A172 (cell line): ENCODE measurements around the gene ZNF202. TPM values are rescaled to one million over a fixed set of nuclear protein-coding genes. Genes with fewer than 3 reads are reported as not detected.

Source experiments
- DNase-seq: peaks from one replicate; pipeline ENCODE4 v3.0.0-alpha.2; 2015; ENCODE audit warnings: low spot score
- total RNA-seq: library from RNA; depleted of rRNA; stranded (reverse); fragments of >200 nt; shearing (Covaris generic); gene quantifications from 2 replicates; pipeline ENCODE4 v1.2.3, GENCODE V29; 2014; rRNA removed

Gene ZNF202
- total RNA-seq, 1 experiment from 2014 or later: 5.7 TPM

DNA sequence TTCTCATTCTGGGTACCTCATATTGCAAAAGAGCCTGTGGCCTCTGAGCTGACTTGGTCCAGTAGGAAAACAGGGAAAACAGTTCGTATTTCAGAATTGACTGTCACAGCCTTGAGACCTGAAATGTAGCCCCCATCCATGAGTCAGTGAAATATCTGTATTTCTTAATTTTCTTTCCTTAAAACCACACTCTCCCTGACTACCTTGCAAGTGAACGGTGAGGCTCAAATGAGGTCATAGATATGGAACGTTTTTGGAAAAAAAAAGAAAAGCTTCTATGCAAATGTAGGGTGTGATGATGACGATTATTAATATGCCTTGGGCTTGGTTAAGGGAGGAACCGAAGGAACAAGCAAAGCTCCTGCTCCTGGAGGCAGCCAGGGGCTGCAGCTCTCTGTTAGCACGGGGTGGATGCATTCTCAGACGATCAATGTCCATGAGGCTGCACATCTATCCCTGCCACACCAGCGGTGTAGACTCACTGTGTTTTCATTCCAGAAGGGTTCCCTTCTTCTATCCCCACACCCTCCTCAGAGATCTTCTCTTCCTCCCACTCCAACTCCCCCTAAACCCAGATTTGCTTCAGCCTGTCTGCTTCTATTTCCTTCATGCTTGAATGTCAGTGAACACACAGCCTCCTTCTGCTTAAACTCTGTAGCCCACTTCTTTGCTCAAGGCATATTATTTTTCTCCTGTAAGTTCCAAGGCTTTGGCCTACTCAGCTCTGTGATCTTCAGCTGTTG is 57.9 kb downstream of the ZNF202 start:
- DNase-seq: no peak

DNA sequence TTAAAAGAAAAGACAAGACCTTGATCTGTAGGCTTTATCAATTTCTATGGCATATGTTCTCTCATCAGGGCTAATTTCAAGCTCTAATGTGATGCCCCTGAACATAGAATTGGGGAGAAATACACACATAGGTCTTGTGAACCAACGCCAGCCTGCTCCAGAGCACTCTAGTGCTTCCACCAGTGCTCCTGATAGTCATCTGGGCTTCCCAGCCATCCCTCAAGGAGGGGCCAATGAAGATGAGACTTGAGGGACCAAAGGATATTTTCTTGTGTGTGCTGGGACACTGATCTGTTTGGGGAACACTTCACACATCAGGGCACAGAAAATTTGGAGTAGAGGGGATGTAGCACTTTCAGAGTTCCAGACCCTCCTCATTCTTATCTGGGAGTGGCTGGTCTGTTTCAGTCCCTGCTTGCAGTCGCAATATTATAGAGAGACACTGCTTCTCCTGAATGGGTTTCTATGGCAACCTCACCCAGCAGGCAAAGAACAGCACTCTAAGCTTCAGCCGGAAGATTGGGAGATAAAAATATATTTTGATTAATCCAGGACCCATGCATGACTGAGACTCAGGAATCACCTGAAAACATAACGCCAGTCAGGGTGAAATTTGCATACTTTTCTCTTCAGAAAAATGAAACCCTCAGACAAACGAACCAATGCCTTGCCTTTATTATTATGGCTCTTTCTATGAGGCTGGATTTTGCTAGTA is 58.6 kb downstream of the ZNF202 start:
- DNase-seq: no peak

DNA sequence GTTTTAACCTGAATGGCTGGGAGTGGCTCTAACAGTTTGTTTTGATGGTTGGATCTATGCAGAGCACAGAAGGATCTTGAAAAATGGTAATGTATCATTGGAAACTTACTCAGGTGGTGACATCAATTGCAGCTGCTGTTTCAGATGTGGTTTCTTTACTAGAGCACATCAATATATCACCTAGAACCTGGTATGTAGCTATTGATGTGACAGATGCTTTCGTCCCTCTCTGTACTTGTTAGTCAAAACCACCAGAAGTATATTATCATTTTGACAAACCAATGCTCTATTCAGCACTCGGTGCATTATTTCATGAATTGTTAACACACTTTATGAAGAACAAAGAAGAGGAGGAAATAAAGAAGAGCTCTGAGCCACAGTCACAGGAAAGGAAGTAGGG is 60.4 kb downstream of the ZNF202 start:
- DNase-seq: no peak

DNA sequence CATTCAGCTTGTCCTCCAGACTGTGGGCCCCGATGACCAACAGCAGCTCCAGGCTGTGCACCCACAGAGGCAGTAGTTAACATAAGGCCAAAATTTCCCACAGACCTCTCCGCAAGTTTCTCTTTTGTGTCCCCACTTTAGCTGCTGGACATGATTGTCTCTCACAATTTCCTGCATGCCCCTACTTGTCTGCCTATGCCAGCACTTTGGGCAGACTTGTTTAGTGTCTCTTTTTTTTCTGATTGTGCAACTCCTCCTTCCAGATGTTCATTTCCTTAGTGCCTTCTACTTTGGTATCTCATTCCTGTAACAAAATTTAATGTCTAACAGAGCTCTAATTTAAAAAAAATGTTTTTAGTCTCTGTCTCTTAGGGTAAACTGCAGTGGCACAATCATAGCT is 63.2 kb downstream of the ZNF202 start:
- no peak for DNase-seq

DNA sequence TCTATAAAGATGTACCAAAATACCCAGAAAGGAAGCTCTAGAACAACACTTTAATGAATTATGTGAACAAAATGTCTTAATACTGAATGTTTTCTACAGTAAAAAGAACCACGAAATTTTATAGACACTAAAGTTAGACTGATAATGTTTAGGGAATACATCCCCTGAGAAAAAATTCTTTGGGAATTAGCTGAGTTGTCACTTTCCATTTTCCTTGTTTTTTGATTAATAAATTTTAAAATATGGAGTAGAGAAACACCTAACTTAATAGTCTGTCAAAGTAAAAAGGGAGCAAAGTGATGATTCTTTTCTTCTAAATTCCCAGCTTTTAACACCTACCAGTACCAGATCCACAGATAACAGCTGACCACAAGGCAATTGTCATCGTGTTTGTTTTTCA is 64.0 kb downstream of the ZNF202 start:
- DNase-seq: no peak

DNA sequence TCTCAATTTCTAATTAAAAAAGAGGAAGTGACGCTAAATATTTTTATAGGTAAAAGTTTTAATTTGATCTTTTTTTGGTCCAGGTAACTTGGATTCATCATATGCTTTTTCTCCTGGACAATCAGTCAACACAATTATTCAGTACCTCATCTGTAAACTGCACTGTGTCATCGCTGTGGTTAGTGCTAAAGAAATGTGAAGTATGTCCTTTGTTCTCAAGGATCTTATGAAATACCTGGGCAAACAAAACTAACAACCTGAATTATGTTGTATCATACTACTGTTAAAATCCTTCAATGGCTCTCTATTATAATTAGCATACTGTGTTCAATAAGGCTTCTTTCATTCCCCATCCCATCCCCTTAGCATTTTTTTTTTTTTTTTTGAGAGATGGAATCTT is 67.2 kb downstream of the ZNF202 start:
- no peak for DNase-seq

Other genes with a start within 250 kb of the ZNF202 start
- gene SCN3B, start 87.0 kb downstream of the ZNF202 start, total RNA-seq: 0.05 and 0.10 TPM in 2 replicates
- gene OR6X1, start 12.9 kb upstream of the ZNF202 start, total RNA-seq: not detected in 2 replicates
- not detected in 2 replicates for gene OR6M1, start 64.7 kb upstream of the ZNF202 start, total RNA-seq
- gene TMEM225, start 144.0 kb upstream of the ZNF202 start, total RNA-seq: not detected in 2 replicates
- not detected in 2 replicates for gene OR8D4, start 160.5 kb upstream of the ZNF202 start, total RNA-seq
- gene OR4D5, start 198.0 kb upstream of the ZNF202 start, total RNA-seq: not detected in 2 replicates
- not detected in 2 replicates for gene OR6T1, start 202.2 kb upstream of the ZNF202 start, total RNA-seq
- gene OR10S1, start 236.1 kb upstream of the ZNF202 start, total RNA-seq: not detected in 2 replicates